Measurements from ENCODE around the gene TRAT1. TPM values are rescaled to one million over a fixed set of nuclear protein-coding genes. Genes with fewer than 3 reads are reported as not detected.

The TRAT1 gene
- total RNA-seq, 1 donor from 2014 or later: not detected

DNA sequence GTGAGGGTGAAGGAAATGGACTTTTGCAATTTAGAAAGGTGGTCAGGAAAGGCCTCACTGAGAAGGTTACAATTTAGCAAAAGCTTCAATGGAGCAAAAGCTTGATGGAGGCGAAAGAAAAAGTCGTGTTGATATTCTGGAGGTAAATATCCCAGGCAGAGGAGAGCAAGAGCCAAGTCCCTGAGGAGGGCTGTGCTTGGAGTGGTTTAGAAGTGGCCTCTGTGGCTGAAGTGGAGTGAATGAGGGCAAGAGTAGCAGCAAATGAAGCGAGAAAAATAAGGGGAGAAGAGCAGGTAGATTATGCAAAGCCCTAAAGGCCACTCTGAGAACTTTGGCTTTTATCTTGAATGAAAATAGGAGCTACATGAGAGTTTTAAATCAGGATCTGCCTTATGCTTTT is 76.9 kb downstream of the TRAT1 start:
- Histone ChIP-seq H3K27me3 (ENCODE audit: control insufficient read depth, insufficient read depth, low read length) (no peaks in the 10 kb centered on the region), H3K4me3 (ENCODE audit: low read depth, low read length) (no peak overlapping the region), H3K36me3 (ENCODE audit: control insufficient read depth, insufficient read depth, low read length) (no peaks in the 10 kb centered on the region)
- TF ChIP-seq, protein P1, sequence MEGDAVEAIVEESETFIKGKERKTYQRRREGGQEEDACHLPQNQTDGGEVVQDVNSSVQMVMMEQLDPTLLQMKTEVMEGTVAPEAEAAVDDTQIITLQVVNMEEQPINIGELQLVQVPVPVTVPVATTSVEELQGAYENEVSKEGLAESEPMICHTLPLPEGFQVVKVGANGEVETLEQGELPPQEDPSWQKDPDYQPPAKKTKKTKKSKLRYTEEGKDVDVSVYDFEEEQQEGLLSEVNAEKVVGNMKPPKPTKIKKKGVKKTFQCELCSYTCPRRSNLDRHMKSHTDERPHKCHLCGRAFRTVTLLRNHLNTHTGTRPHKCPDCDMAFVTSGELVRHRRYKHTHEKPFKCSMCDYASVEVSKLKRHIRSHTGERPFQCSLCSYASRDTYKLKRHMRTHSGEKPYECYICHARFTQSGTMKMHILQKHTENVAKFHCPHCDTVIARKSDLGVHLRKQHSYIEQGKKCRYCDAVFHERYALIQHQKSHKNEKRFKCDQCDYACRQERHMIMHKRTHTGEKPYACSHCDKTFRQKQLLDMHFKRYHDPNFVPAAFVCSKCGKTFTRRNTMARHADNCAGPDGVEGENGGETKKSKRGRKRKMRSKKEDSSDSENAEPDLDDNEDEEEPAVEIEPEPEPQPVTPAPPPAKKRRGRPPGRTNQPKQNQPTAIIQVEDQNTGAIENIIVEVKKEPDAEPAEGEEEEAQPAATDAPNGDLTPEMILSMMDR (IDR thresholded peaks at IDR 0.05; ENCODE audit: insufficient read depth, low read length, poor library complexity, severe bottlenecking): no peak
- DNase-seq (ENCODE audit: low read depth): no peak

Other genes with a start within 250 kb of the TRAT1 start
- gene CIP2A, start 233.3 kb upstream of the TRAT1 start, total RNA-seq: 7.5 and 8.2 TPM in 2 replicates
- 6.3 and 6.6 TPM in 2 replicates for gene DZIP3, start 233.1 kb upstream of the TRAT1 start, total RNA-seq
- gene RETNLB, start 65.4 kb upstream of the TRAT1 start, total RNA-seq: not detected in 2 replicates
- not detected in 2 replicates for gene GUCA1C, start 131.1 kb downstream of the TRAT1 start, total RNA-seq

Data from kidney epithelial cell (primary cell).